ENCODE data around the gene HELZ2. TPM values are rescaled to one million over a fixed set of nuclear protein-coding genes. Genes with fewer than 3 reads are reported as not detected.
A peak's percentile ranks its signal among the peaks of the same experiment; 100 is the strongest.
"Not testable (repeated sequence)": the region's sequence is repeated elsewhere in the genome, so short reads cannot be mapped to it uniquely, and the experiment has no call there.

HELZ2 gene
- total RNA-seq, 1 experiment from 2014 or later, result 27.9 TPM

DNA sequence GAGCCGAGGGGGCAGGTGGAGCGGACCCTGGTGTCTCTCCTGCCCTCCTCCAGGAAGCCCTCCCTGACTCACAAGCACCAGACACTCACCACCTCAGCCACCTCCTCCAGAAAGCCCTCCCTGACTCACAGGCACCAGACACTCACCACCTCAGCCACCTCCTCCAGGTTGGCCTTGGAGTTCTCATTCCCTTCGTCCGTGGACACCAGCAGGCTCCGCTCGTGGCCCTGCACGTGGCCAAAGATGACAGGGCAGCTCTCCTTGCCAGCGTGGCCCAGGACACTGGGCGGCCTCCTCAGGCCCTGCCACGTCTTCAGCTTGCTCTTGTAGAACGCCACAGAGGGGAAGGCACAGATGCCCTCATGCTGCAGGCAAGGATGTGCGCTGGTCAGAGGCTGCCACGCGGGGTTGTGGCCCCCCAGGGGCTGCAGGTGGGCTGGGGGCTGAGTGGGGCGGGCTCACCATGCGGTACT lies 13.7 kb downstream of the HELZ2 start:
- H3T11ph ChIP-seq (ENCODE audit: low read length), result no peak overlapping the region
- Mint-ChIP-seq H3K9me3 (no peaks in the 10 kb centered on the region), H3K4me3 (peak overlapping the region in 1 of 2 experiments; percentile 52; a peak in 1 of 5 replicates), H3K27ac (peak overlapping the region in 2 of 3 experiments; percentile 39 to 87; a peak in 2 of 7 replicates), H3K36me3 (ENCODE audit: insufficient read depth in 1 of 3, low read depth in 3 of 3) (peaks cover 3 to 12% (median 11%) of the 10 kb centered on the region in 3 experiments; a peak in 6 of 7 replicates), H3K27me3 (ENCODE audit: low read depth) (no peaks in the 10 kb centered on the region), H3K4me1 (peaks cover 5 to 7% of the 10 kb centered on the region in 2 experiments)
- H3K4me1 ChIP-seq (ENCODE audit: insufficient read depth, low read length), result no peaks in the 10 kb centered on the region
- no peak overlapping the region for H3K4me2 ChIP-seq (ENCODE audit: insufficient read depth, insufficient read length, low read length)
- no peak overlapping the region for H3K56ac ChIP-seq (ENCODE audit: insufficient read length, low read depth, low read length)
- no peak overlapping the region for H2AK5ac ChIP-seq (ENCODE audit: insufficient read length, low read length)
- no peak overlapping the region for H2BK120ac ChIP-seq (ENCODE audit: low read depth, low read length, poor library complexity, severe bottlenecking)
- H3K23me2 ChIP-seq (ENCODE audit: insufficient read length, low read depth, low read length, poor library complexity, severe bottlenecking), result no peaks in the 10 kb centered on the region
- no peak overlapping the region for H4K8ac ChIP-seq (replicated peaks; ENCODE audit: insufficient read length, low read depth, low read length)
- no peak overlapping the region for H3K23ac ChIP-seq (ENCODE audit: insufficient read length, low read depth, low read length)
- TF ChIP-seq, protein P1, sequence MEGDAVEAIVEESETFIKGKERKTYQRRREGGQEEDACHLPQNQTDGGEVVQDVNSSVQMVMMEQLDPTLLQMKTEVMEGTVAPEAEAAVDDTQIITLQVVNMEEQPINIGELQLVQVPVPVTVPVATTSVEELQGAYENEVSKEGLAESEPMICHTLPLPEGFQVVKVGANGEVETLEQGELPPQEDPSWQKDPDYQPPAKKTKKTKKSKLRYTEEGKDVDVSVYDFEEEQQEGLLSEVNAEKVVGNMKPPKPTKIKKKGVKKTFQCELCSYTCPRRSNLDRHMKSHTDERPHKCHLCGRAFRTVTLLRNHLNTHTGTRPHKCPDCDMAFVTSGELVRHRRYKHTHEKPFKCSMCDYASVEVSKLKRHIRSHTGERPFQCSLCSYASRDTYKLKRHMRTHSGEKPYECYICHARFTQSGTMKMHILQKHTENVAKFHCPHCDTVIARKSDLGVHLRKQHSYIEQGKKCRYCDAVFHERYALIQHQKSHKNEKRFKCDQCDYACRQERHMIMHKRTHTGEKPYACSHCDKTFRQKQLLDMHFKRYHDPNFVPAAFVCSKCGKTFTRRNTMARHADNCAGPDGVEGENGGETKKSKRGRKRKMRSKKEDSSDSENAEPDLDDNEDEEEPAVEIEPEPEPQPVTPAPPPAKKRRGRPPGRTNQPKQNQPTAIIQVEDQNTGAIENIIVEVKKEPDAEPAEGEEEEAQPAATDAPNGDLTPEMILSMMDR (conservative IDR thresholded peaks at IDR 0.05), result no peak
- no peak overlapping the region for H3K27ac ChIP-seq (ENCODE audit: insufficient read length, low read depth, low read length)
- no peak overlapping the region for H2BK5ac ChIP-seq (ENCODE audit: insufficient read length, low read length)
- no peaks in the 10 kb centered on the region for H4K20me1 ChIP-seq (ENCODE audit: control insufficient read depth, insufficient read depth, insufficient read length)
- H3K9ac ChIP-seq (ENCODE audit: extremely low read depth, insufficient read length, low read length), result no peak overlapping the region
- no peak overlapping the region for H3K18ac ChIP-seq (ENCODE audit: insufficient read length, low read depth, low read length)
- H3K79me2 ChIP-seq (ENCODE audit: insufficient read depth, low read length), result no peaks in the 10 kb centered on the region
- H2BK15ac ChIP-seq (ENCODE audit: low read depth, low read length), result no peak overlapping the region
- no CpG with 5 or more reads among the region's 16 CpGs for WGBS (ENCODE audit: extremely low coverage, insufficient read length, low lambda C conversion rate)
- H2BK12ac ChIP-seq (ENCODE audit: insufficient read length, low read depth, low read length), result no peak overlapping the region
- H4K91ac ChIP-seq (ENCODE audit: insufficient read length, low read depth, low read length), result no peak overlapping the region
- H3K14ac ChIP-seq (ENCODE audit: insufficient read depth, low read length), result no peak overlapping the region
- H3K79me1 ChIP-seq (ENCODE audit: insufficient read depth, low read depth, low read length, poor library complexity, severe bottlenecking), result no peaks in the 10 kb centered on the region
- no peak for DNase-seq
- no peak overlapping the region for H4K5ac ChIP-seq (ENCODE audit: insufficient read length, low read depth, low read length)
- no peak overlapping the region for H2AFZ ChIP-seq (ENCODE audit: low read length)
- H3K27me3 ChIP-seq (ENCODE audit: insufficient read depth, low read length), result no peaks in the 10 kb centered on the region
- H2BK20ac ChIP-seq (ENCODE audit: low read depth, low read length, poor library complexity, severe bottlenecking), result no peak overlapping the region
- H3K4ac ChIP-seq (ENCODE audit: low read depth, low read length), result no peak overlapping the region
- no peaks in the 10 kb centered on the region for H3K9me3 ChIP-seq (ENCODE audit: control insufficient read depth, low read depth, low read length)

DNA sequence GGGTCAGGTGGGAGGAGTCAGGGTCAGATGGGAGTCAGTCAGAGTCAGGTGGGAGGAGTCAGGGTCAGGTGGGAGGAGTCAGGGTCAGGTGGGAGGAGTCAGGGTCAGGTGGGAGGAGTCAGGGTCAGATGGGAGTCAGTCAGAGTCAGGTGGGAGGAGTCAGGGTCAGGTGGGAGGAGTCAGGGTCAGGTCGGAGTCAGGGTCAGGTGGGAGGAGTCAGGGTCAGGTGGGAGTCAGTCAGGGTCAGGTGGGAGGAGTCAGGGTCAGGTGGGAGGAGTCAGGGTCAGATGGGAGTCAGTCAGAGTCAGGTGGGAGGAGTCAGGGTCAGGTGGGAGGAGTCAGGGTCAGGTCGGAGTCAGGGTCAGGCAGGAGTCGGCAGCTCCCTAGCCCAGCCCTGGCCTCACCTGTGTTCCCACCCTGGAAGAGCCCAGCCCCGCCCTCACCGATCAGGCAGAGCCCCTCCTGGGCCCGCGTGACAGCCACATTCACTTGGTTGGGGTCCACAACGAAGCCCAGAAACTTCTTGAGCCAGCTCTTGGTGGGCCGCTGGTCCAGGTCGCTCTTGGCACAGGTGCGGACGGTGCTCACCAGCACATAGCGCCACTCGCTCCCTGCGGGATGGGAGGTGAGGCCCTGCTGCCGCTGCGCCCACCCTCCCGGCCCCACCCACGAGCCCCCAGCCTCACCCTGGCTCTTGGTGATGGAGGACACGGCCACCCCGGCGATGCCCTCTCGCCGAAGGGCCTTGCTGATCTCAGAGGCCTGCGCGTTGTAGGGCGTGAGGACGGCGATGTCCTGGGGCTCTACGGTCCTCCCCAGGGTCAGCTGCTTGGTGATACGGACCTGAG lies 14.3 kb downstream of the HELZ2 start:
- no CpG with 5 or more reads among the region's 31 CpGs for WGBS (ENCODE audit: extremely low coverage, insufficient read length, low lambda C conversion rate)

More for the DNA sequence above, 14.3 kb downstream of the HELZ2 start:
- H2BK15ac ChIP-seq (ENCODE audit: low read depth, low read length); H3K14ac ChIP-seq (ENCODE audit: insufficient read depth, low read length); H3K9me3 Mint-ChIP-seq; DNase-seq; H3K27ac ChIP-seq (ENCODE audit: insufficient read length, low read depth, low read length); H2BK20ac ChIP-seq (ENCODE audit: low read depth, low read length, poor library complexity, severe bottlenecking); H3K4me1 Mint-ChIP-seq; H3K9me3 ChIP-seq (ENCODE audit: control insufficient read depth, low read depth, low read length); H3K27me3 Mint-ChIP-seq (ENCODE audit: low read depth); H3K18ac ChIP-seq (ENCODE audit: insufficient read length, low read depth, low read length); H3T11ph ChIP-seq (ENCODE audit: low read length); H3K27me3 ChIP-seq (ENCODE audit: insufficient read depth, low read length); H3K23me2 ChIP-seq (ENCODE audit: insufficient read length, low read depth, low read length, poor library complexity, severe bottlenecking); H4K20me1 ChIP-seq (ENCODE audit: control insufficient read depth, insufficient read depth, insufficient read length); H2BK5ac ChIP-seq (ENCODE audit: insufficient read length, low read length); H3K4ac ChIP-seq (ENCODE audit: low read depth, low read length); H3K27ac Mint-ChIP-seq; H2BK12ac ChIP-seq (ENCODE audit: insufficient read length, low read depth, low read length); H3K4me3 Mint-ChIP-seq; H3K4me1 ChIP-seq (ENCODE audit: insufficient read depth, low read length); H3K56ac ChIP-seq (ENCODE audit: insufficient read length, low read depth, low read length); H2BK120ac ChIP-seq (ENCODE audit: low read depth, low read length, poor library complexity, severe bottlenecking); H3K4me2 ChIP-seq (ENCODE audit: insufficient read depth, insufficient read length, low read length); H3K23ac ChIP-seq (ENCODE audit: insufficient read length, low read depth, low read length); H3K79me2 ChIP-seq (ENCODE audit: insufficient read depth, low read length); H3K9ac ChIP-seq (ENCODE audit: extremely low read depth, insufficient read length, low read length); H2AK5ac ChIP-seq (ENCODE audit: insufficient read length, low read length); H4K8ac ChIP-seq (replicated peaks; ENCODE audit: insufficient read length, low read depth, low read length); H4K5ac ChIP-seq (ENCODE audit: insufficient read length, low read depth, low read length); H2AFZ ChIP-seq (ENCODE audit: low read length); H4K91ac ChIP-seq (ENCODE audit: insufficient read length, low read depth, low read length); H3K79me1 ChIP-seq (ENCODE audit: insufficient read depth, low read depth, low read length, poor library complexity, severe bottlenecking): not testable (repeated sequence)
- H3K36me3 Mint-ChIP-seq (ENCODE audit: insufficient read depth in 1 of 3, low read depth in 3 of 3), result peaks cover 3 to 12% (median 11%) of the 10 kb centered on the region in 3 experiments; a peak in 6 of 7 replicates
